ENCODE data around the gene RELL2.
"Not testable (repeated sequence)": the region's sequence is repeated elsewhere in the genome, so short reads cannot be mapped to it uniquely, and the experiment has no call there.

RELL2 gene, protein sequence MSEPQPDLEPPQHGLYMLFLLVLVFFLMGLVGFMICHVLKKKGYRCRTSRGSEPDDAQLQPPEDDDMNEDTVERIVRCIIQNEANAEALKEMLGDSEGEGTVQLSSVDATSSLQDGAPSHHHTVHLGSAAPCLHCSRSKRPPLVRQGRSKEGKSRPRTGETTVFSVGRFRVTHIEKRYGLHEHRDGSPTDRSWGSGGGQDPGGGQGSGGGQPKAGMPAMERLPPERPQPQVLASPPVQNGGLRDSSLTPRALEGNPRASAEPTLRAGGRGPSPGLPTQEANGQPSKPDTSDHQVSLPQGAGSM

DNA sequence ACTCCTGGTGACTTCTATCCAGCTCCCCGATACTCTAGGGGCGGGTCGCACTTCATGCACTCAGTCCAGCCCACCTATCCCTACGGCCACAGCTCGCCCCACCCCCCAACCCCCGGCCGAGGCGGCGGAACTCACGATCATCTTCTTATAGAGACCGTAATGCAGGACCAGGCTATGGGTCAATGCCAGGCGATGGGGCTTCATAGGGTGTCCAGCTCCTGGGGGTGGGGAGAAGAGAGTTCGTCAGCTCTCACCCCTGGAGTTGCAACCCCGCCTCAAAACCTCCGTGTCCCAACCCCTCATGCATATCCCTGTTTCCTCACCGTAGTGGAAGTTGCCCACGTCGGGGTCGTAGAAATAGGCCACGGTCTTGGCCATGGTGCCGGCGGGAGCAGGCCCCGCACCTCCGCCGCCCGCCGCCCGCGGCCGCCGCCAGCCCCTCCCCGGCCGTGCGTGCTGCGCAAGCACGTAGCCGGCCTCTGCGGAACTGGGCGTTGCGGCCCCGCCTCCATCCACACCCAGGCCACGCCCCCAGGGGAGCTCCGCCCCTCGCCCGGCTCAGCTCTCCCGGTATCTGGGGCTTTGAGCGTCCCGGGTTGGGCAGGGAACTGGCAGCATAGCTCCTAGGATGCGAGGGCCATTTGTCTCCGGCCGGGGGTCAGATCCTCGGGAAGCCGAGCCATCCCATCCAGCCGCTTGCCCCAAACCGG lies at the start of gene RELL2, which contains the start of gene HDAC3:
RELL2 (plus strand) TSS at position 585 of the 710 bp plus-strand sequence. CDS start 1,229 bp downstream, outside the sequence.
HDAC3 (minus strand) TSS at position 437 of the 710 bp plus-strand sequence; CDS start at position 378, 59 bp downstream.
- peak; percentile 98 for DNase-seq (ENCODE audit: low spot score)

DNA sequence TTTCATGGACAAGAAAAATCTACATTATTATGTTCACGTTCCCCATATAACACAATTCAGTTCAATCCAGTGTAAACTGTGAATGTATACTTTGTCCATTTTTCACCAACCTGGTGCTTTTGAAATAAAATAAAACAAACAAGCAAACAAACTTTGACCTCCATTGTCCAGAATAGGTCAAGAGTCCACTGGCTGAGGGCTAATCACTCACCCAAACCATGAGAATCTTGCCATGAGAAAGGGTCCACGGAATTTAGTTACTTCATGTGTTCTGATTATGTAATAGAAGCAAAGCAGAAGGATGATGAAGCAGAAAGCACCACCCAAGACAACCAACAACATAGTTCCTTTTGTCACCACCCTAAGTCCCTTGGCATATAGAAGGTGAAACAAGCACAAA lies 46.7 kb upstream of the RELL2 start:
- no peak for DNase-seq (ENCODE audit: low spot score)

DNA sequence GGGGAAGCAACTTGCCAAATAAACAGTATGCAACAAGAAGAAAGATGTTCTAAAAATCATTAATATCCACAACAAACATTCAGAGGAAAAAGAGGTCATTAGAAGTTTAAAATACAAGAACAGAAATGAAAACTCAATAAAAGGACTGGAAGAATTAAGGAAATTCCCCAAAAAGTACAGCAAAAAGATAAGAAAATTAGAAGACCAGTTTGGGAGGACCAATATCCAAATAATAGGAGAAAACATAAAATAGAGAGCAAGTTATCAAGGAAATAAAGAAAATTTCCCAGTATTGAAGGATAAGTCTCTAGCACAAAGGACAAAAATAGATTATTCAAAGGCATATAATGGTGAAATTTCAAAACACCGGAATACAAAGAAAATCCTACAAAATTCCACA lies 39.9 kb upstream of the RELL2 start:
- no peak for DNase-seq (ENCODE audit: low spot score)

DNA sequence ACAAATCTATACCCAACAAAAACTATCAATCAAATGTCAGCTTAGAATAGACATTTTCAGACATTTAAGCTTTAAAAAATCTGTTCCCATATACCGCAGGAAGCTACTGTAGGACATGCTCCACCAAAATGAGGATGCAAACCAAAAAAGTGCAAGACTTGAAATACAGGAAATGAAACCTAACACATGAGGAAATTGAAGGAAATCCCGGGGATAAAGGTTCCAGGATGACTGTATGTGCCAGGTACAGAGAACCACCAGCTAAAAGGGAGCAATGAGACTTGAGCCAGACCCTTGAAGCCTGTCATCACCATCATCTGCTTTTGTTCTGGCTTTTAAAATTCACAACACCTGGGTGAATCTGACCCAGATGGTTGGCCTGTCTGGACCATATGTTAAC lies 39.4 kb upstream of the RELL2 start:
- no peak for DNase-seq (ENCODE audit: low spot score)

DNA sequence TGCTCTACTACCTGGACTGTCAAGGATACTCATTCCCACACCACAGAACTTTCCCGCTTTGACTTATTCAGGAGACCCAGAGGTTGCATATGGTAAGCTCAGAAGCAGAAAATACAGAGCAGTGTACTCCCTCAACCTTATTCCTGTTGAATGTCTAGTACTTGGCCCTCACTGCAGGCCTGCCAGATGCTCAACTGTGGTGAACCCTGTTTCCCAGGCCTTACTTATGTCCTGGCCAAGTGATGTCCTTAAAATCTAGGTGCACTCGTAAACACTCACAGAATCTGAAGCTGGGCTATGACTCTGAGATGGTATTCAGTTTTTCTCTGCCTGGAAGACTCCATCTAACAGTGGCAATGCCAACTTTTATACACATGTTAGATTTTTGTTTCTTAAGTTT lies 39.0 kb upstream of the RELL2 start:
- no peak for DNase-seq (ENCODE audit: low spot score)

DNA sequence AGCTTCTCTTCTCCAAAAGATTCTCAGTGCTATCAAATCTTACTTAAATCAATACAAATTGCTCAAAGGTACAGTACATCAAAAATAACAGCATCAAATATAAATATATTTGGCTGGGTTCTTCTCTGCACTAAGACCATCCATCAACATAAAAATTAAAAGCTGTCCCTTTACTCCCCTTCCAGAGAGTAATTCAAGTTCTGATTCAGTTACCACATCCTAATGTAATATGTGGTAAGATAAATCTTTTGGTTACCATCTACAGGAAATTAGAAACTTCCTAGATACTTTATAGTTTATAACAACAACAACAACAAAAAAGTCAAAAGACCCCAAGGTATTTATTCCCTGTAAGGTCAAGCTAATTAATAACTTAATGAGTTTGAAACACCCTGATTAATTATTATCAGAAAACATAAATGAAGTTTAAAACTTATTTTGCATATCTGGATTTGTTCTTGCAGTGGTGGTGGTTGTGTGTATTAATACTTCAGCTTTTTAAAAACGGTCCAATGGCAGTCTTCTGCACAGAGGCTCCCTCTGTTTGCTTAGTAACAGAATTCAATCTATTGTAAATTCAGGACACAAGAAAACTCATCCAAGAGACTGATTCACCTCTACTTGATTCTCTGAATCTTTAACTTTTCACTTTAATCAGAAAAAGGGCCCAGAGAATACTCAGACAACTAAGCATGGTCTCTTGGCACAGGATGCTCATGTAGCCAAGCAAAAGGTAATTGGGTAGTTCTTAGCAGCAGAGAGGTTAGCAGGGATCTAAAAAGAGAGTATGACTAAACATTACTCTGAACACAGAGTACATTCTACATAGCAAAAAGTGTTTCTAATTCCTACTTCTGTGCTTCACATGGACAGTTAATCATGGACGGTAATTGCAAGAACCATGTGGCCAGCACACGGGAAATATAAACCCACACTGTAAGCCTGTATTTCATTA lies 38.1 kb upstream of the RELL2 start:
- peak; percentile 51 for DNase-seq (ENCODE audit: low spot score)

DNA sequence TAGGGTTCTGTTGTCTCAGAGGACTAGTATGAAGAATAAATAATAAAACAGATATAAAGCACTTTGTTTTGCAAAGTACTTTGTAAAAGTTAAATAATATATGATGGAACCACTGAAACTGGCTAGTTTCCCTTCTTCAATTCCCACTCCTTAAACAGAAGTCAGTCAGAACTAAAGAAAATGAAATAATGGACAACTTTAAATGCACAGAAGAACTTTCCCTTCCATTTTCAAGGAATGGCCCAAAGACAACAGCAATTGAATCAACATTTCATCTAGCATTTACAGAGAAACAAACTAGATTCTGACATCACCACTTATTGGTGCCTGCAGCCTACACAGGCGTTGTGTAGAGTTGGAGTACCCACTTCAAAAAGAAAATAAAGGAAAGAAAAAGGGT lies 34.2 kb upstream of the RELL2 start:
- no peak for DNase-seq (ENCODE audit: low spot score)

DNA sequence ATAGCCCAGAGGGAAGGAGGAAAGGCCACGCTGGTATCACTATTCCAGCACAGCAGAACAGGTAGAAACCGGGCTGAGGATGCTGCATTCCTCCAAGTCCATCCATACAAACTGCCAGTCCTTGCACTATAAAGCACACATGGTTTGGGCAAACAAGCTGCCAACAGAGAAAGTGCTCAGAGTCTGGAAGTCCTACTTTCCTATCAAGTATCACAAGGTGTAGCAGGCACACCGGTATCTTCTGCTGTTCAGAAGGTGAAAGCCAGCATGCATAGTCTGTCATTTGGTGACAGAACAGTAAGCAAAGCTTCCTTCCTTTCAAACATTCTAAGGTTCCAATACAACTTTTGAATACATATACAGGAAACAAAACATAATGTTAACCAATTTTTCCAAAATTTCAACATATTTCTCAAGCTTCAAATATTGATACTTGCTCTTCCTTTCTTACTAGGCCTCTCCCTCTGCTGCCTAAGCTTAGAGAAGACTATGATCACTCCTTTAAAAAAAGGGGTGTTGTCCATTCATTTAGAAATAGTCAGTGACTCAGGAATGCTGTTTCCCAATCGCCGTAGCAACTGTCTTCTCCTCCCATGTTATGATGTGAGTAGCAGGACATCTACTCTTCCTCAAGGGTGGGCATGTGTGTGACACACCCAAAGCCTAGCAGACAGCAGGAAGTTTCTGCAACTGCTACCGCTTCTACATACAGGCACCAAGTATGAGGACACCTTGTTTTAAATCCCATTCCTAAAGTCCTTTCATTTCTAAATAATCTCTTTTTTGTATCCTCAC lies 32.7 kb upstream of the RELL2 start:
- DNase-seq (ENCODE audit: low spot score) = peak; percentile 93

DNA sequence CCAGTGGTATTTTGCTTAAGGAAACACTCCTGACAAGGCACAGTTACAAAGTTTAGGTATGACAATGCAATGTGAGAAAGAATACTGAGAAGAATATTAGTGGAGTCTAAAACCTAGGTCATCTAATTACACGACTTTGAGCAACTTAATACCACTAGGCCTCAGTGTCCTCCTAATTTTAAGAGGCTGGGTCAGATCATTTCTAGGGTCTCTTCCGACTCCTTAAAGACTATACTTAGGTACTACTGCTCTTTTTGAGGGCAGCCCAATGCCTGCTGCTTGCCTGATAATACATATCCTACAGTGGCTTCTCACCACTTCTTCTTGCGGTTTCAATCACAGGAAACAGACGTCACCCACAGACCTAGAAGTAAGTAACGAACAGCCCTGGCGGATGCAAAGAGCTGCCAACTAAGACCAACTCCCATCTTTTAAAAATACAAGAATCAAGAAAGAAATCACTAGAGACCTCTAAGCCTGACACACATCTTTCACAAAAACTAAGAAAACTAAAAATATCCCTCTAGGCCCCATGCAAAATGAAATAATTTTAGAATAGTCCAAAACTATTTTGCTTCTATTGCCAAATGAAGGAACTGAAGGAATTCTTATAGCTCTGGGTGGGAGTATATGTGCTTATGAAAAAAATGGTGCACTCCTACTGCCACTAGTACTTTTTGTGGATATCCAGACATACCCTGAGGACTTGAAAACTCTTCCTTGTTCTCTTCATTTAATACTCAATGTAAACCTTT lies 31.1 kb upstream of the RELL2 start:
- peak; percentile 21 for DNase-seq (ENCODE audit: low spot score)

DNA sequence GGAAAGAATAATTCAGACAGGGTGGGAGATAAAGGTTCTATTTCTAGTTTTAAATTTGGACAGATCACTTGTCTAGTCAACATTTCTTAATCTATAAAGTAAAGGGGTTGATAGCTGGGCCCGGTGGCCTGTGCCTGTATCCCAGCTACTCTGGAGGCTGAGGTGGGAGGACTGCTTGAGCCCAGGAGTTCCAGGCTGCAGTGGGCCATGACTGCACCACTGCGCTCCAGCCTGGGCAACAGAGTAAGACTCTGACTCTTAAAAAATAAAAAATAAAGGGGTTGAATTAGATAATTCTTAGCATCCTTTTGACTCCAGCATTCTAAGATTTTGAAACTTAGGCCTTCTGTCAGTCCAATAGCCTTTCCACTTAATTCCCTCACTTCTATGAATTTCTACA lies 28.8 kb upstream of the RELL2 start:
- no peak for DNase-seq (ENCODE audit: low spot score)

DNA sequence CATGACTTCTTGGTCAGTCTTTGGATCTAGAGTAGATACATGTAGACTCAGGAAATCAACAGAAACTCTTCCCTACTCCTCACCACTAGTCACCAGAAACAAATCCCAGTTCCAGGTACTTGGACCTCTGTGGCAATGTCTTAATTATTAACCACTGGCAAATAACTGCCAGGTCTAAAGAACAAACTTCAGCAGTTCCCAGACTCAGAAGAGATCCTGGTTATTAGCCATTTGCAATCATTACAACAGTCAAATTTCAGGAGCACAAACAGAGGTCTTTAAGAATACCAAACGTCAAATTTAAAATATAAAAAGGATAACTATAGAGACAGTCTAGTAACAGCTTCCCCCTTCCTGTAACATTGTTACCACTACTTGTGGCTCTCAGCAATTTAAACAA lies 28.2 kb upstream of the RELL2 start:
- no peak for DNase-seq (ENCODE audit: low spot score)

DNA sequence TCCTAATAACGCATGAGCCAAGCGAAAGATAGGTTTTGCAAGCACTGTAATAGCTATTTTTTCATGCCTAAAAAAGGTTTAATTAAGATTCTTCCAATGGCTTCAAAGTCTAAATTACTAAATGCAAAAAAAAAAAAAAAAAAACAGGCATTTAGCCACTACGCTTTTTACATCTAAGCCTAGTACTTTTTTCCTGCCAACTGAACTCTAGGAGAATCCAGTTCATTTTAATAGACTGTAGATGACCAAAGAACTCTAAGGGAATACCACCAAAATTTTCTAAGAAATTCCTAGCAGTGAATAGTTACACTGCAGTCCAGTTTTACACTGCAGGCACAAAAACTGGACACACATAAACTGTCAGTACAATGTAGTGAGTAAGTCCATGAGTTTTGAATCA lies 27.8 kb upstream of the RELL2 start:
- DNase-seq (ENCODE audit: low spot score) = no peak

DNA sequence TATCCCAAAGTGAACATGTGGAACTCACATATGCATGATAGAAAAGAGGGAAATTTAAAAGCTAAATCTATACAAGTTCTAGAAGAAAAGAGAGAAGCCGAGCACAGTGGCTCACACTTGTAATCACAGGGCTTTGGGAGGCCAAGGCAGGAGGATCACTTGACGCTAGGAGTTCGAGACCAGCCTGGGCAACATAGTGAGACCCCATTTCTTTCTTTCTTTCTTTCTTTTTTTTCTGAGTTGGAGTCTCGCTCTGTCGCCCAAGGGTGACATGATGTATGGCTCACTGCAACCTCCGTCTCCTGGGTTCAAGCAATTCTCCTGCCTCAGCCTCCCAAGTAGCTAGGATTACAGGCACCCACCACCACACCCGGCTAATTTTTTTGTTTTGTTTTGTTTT lies 26.9 kb upstream of the RELL2 start:
- not testable (repeated sequence) for DNase-seq (ENCODE audit: low spot score)

DNA sequence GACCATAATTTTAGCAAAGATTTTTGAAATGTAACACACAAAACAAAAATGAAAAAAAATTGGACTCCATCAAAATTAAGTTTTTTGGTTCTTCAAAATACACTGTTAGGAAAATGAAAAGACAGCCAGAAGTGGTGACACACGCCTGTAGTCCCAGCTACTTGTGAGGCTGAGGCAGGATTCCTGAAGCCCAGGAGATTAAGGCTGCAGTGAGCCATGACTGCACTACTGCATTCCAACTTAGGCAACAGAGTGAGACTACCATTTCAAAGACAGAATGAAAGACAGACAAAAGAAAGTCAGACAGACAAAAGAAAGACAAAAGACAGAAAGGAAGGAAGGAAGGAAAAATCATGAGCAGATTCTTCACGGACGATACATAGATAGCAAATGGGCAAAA lies 25.5 kb upstream of the RELL2 start:
- no peak for DNase-seq (ENCODE audit: low spot score)

DNA sequence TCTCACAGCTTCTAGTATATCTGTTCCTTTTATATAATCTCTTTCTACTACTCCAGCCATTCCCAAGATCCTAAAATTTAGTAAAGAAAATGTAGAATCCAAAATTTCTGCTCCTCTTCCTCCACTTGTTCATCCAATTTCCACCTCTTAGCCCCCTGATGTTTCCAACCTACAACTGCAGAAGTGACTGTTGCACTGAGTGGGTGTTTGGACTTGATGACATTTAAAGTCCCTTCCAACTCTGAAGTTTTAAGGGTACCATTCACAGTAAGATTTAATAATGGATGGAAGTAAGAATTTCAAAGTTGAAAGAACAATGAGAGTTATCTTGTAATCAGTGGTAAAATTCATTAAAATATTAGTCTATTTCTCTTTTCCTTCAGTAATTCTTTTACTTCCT lies 23.5 kb upstream of the RELL2 start:
- no peak for DNase-seq (ENCODE audit: low spot score)

DNA sequence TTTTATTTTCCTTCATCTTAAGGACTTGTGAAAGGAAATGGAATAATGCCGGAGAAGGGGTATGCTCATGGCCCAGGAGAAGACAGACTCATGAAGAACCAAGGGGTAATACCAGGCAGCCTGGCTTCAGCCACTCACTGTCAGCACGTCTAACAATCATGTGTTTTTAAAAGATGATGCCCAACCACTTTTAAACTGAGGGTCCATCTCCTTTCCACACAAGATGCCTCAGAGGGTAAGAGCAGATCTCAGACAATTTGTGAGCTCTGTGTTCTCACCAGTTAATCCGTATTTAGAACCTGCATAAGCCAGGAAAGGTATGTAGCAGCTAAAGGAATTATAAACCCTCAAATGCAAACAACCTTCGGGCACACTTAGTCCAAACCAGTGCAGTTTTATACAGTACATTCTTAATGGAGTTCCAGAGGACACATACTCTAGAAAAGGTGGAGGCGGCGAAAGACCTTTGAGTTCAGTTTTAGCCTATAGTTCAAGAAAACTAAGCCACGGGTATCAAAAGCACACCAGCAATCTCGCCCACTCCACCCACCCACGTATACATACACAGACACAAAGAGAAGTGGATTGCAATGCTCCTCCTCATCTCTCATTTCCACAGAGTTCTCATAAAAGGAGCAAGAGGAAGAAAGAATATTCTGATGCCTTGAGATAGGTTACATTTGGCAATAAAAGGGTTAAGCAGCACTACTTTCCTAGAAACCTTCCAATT lies 20.6 kb upstream of the RELL2 start:
- no peak for DNase-seq (ENCODE audit: low spot score)

DNA sequence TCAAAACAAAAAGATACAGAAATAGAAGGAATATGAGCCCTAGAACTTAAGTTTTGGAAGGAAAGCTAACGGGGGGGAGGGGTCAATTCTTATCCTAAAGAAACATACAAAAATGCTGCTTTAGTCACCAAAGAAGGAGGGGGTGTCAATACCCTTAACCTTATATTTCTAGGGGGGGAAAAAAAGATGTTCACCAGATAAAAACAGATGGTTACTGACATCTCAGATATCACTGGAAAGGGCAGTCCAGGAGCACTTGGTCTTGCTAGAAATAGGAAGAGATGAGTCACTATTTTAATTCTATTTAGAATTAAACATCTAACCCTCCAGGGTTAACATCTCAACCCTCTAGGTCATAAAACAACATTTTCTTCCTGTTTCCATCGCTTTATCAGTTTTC lies 19.7 kb upstream of the RELL2 start:
- DNase-seq (ENCODE audit: low spot score) = no peak

DNA sequence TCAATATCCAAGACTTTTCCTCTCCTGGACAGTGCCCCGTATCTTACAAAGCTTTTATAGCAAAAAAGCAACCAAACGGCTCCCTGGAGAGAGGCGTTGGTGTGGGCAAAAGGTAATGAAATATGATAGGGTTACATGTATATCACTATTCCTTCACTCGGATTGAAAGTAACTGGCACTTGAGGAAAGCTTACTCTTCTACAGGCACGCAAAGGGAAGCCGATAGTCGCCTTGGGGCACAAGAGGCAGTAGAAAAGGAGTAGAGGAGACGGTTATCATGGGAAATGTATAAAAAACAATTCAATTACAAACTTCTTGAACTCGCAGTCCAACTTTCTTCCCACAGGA lies 19.1 kb upstream of the RELL2 start:
- DNase-seq (ENCODE audit: low spot score) = no peak

DNA sequence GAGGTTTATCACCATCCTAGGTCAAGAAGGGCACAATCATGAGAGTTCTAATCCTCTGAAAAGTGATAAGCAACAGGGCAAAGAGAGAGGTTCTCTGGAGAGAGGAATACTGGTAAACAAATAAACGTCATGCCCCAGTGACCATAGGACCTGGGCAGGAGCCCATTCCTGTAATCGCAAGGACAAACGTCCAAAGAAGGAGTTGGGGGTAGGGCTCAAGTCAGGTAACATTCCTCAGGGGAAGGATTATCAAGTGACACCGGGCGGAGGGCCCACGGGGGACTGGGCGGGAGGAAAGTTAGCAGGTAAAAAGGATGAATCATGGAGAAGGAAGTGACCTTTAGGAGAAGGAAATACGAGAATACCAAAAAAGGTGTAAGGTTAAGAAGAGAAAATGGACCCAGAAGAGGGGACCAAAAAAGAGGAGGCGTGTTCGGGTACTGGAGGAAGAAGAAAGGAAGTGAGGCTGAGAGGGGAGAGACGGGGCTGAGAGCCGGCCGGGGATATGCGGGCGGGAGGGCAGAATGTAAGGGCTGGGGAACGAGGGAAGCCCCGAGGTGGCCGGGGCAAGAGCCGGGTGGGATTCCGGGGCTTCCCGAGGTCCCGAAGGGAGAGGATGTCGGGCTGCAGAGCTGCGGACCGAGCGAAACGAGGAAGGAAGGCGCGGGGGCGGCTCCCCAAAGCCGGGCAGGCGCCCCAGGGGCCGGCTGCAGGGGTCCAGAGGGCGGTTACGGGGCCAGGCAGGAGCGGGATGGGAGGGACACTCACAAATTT lies 18.6 kb upstream of the RELL2 start:
- peak; percentile 22 for DNase-seq (ENCODE audit: low spot score)

Data from AG08395 (cell line).